ENCODE data around the gene LY86.

LY86 gene

DNA sequence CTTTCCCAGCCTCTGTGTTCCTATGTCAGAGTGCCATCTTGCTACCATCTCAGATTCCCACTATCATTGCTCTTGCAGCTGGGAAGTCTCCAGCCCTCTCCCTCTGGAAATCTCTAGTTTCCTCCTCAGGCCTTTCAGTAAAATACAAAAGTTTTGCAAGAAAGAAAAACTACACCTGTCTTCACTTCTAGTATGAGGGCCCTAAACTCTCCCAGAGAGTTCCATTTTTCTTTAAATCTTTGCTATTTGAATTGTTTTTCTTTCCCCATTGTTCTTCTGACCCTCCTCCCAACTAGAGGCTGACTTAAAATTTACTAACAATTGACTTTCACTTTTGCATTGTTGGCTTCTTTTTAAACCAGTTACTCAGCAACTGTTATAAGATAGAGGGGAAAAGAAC, 62.8 kb downstream of the LY86 start:
- no peak overlapping the region for H3K4me3 ChIP-seq (ENCODE audit: low read depth, low read length)
- no peaks in the 10 kb centered on the region for H3K36me3 ChIP-seq (ENCODE audit: control insufficient read depth, insufficient read depth, low read length)
- peaks cover 3% of the 10 kb centered on the region for H3K27me3 ChIP-seq (ENCODE audit: control insufficient read depth, insufficient read depth, low read length)
- no peaks in the 10 kb centered on the region for H3K4me1 ChIP-seq (ENCODE audit: control insufficient read depth, insufficient read depth, low read length)
- no peaks in the 10 kb centered on the region for H3K9me3 ChIP-seq (ENCODE audit: control insufficient read depth, insufficient read depth, low read length)
- no peak overlapping the region for H3K9ac ChIP-seq (ENCODE audit: low read depth, low read length)

- no peaks in the 10 kb centered on the region for H3K9me3 ChIP-seq (ENCODE audit: control insufficient read depth, insufficient read depth, low read length)
- H3K27me3 ChIP-seq (ENCODE audit: control insufficient read depth, insufficient read depth, low read length) = peaks cover 3% of the 10 kb centered on the region
- H3K36me3 ChIP-seq (ENCODE audit: control insufficient read depth, insufficient read depth, low read length) = no peaks in the 10 kb centered on the region
- no peaks in the 10 kb centered on the region for H3K4me1 ChIP-seq (ENCODE audit: control insufficient read depth, insufficient read depth, low read length)
- H3K4me3 ChIP-seq (ENCODE audit: low read depth, low read length) = no peak overlapping the region
- no peak overlapping the region for H3K9ac ChIP-seq (ENCODE audit: low read depth, low read length)
These were observed 64.4 kb downstream of the LY86 start for GRCh38 chr6:6652932-6653331.

GRCh38 chr6:6654599-6655575, 66.4 kb downstream of the LY86 start:
- Histone ChIP-seq H3K27me3 (ENCODE audit: control insufficient read depth, insufficient read depth, low read length) (peaks cover 3% of the 10 kb centered on the region), H3K4me3 (ENCODE audit: low read depth, low read length) (no peak overlapping the region), H3K9ac (ENCODE audit: low read depth, low read length) (no peak overlapping the region), H3K36me3 (ENCODE audit: control insufficient read depth, insufficient read depth, low read length) (no peaks in the 10 kb centered on the region), H3K9me3 (ENCODE audit: control insufficient read depth, insufficient read depth, low read length) (no peaks in the 10 kb centered on the region), H3K4me1 (ENCODE audit: control insufficient read depth, insufficient read depth, low read length) (no peaks in the 10 kb centered on the region)

GRCh38 chr6:6655805-6656251, 67.3 kb downstream of the LY86 start:
- H3K9me3 ChIP-seq (ENCODE audit: control insufficient read depth, insufficient read depth, low read length) = no peaks in the 10 kb centered on the region
- H3K36me3 ChIP-seq (ENCODE audit: control insufficient read depth, insufficient read depth, low read length) = no peaks in the 10 kb centered on the region
- H3K9ac ChIP-seq (ENCODE audit: low read depth, low read length) = no peak overlapping the region
- H3K4me1 ChIP-seq (ENCODE audit: control insufficient read depth, insufficient read depth, low read length) = no peaks in the 10 kb centered on the region
- no peak overlapping the region for H3K4me3 ChIP-seq (ENCODE audit: low read depth, low read length)
- H3K27me3 ChIP-seq (ENCODE audit: control insufficient read depth, insufficient read depth, low read length) = peaks cover 3% of the 10 kb centered on the region

DNA sequence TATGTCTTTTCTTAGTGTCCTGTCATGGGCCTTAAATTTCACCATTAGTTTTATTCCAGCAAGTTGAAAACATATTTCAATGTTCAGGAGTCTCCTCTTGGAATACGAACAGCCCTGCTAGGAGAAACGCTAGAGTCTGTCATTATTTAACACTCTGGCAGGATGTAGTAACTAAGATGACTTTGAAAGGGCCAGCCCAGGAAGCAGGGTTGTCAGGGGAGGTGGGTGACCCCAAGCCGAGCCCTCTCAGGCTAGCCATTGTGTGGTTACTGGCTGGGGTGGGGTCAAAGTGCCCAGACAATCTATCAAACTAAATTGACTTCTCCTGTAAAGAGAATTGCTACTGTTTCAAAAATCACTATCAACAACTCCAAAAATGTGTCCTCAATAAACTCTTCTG, 67.8 kb downstream of the LY86 start:
- Histone ChIP-seq H3K9me3 (ENCODE audit: control insufficient read depth, insufficient read depth, low read length) (no peaks in the 10 kb centered on the region), H3K9ac (ENCODE audit: low read depth, low read length) (no peak overlapping the region), H3K4me3 (ENCODE audit: low read depth, low read length) (no peak overlapping the region), H3K27me3 (ENCODE audit: control insufficient read depth, insufficient read depth, low read length) (peaks cover 3% of the 10 kb centered on the region), H3K36me3 (ENCODE audit: control insufficient read depth, insufficient read depth, low read length) (no peaks in the 10 kb centered on the region), H3K4me1 (ENCODE audit: control insufficient read depth, insufficient read depth, low read length) (no peaks in the 10 kb centered on the region)

- Histone ChIP-seq H3K36me3 (ENCODE audit: control insufficient read depth, insufficient read depth, low read length) (no peaks in the 10 kb centered on the region), H3K4me1 (ENCODE audit: control insufficient read depth, insufficient read depth, low read length) (no peaks in the 10 kb centered on the region), H3K27me3 (ENCODE audit: control insufficient read depth, insufficient read depth, low read length) (peaks cover 3% of the 10 kb centered on the region), H3K9ac (ENCODE audit: low read depth, low read length) (no peak overlapping the region), H3K9me3 (ENCODE audit: control insufficient read depth, insufficient read depth, low read length) (no peaks in the 10 kb centered on the region), H3K4me3 (ENCODE audit: low read depth, low read length) (no peak overlapping the region)
These were observed 68.7 kb downstream of the LY86 start for GRCh38 chr6:6657085-6657819.

GRCh38 chr6:6657820-6658217, 69.3 kb downstream of the LY86 start:
- no peak overlapping the region for H3K4me3 ChIP-seq (ENCODE audit: low read depth, low read length)
- no peaks in the 10 kb centered on the region for H3K36me3 ChIP-seq (ENCODE audit: control insufficient read depth, insufficient read depth, low read length)
- no peak overlapping the region for H3K9ac ChIP-seq (ENCODE audit: low read depth, low read length)
- H3K4me1 ChIP-seq (ENCODE audit: control insufficient read depth, insufficient read depth, low read length) = no peaks in the 10 kb centered on the region
- H3K9me3 ChIP-seq (ENCODE audit: control insufficient read depth, insufficient read depth, low read length) = no peaks in the 10 kb centered on the region
- H3K27me3 ChIP-seq (ENCODE audit: control insufficient read depth, insufficient read depth, low read length) = peaks cover 3% of the 10 kb centered on the region

- Histone ChIP-seq H3K4me1 (ENCODE audit: control insufficient read depth, insufficient read depth, low read length) (no peaks in the 10 kb centered on the region), H3K27me3 (ENCODE audit: control insufficient read depth, insufficient read depth, low read length) (peaks cover under 1% of the 10 kb centered on the region), H3K9me3 (ENCODE audit: control insufficient read depth, insufficient read depth, low read length) (no peaks in the 10 kb centered on the region), H3K36me3 (ENCODE audit: control insufficient read depth, insufficient read depth, low read length) (no peaks in the 10 kb centered on the region), H3K4me3 (ENCODE audit: low read depth, low read length) (no peak overlapping the region), H3K9ac (ENCODE audit: low read depth, low read length) (no peak overlapping the region)
These were observed 71.2 kb downstream of the LY86 start for GRCh38 chr6:6659600-6660327.

GRCh38 chr6:6660339-6661045, 72.0 kb downstream of the LY86 start:
- no peaks in the 10 kb centered on the region for H3K4me1 ChIP-seq (ENCODE audit: control insufficient read depth, insufficient read depth, low read length)

DNA sequence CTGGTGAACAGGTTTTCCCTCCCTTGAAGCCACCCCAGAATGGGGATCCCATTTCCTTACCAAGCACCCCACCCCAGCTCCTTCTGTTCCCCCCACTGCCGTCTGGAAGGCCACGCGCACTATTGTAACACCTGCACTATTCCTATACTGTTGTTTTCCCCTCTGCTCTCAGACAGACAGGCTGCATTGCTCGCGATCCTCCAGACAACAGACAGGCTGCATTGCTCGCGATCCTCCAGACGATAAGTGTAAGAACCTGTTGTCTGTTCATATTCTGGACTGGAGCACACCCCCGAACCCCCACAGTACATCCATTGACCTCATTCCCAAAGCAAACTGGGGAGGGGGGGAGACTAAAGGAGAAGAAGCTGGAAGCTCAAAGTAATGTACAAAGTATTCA, 72.7 kb downstream of the LY86 start:
- Histone ChIP-seq H3K9ac (ENCODE audit: low read depth, low read length) (no peak overlapping the region), H3K27me3 (ENCODE audit: control insufficient read depth, insufficient read depth, low read length) (peaks cover 2% of the 10 kb centered on the region)

More at GRCh38 chr6:6660339-6661045, 72.0 kb downstream of the LY86 start:
- Histone ChIP-seq H3K9ac (ENCODE audit: low read depth, low read length) (no peak overlapping the region), H3K27me3 (ENCODE audit: control insufficient read depth, insufficient read depth, low read length) (no peaks in the 10 kb centered on the region), H3K9me3 (ENCODE audit: control insufficient read depth, insufficient read depth, low read length) (no peaks in the 10 kb centered on the region), H3K4me3 (ENCODE audit: low read depth, low read length) (no peak overlapping the region), H3K36me3 (ENCODE audit: control insufficient read depth, insufficient read depth, low read length) (no peaks in the 10 kb centered on the region)

GRCh38 chr6:6661684-6662083, 73.2 kb downstream of the LY86 start:
- Histone ChIP-seq H3K4me1 (ENCODE audit: control insufficient read depth, insufficient read depth, low read length) (no peaks in the 10 kb centered on the region), H3K27me3 (ENCODE audit: control insufficient read depth, insufficient read depth, low read length) (peaks cover 2% of the 10 kb centered on the region), H3K4me3 (ENCODE audit: low read depth, low read length) (no peak overlapping the region), H3K9ac (ENCODE audit: low read depth, low read length) (no peak overlapping the region), H3K9me3 (ENCODE audit: control insufficient read depth, insufficient read depth, low read length) (no peaks in the 10 kb centered on the region), H3K36me3 (ENCODE audit: control insufficient read depth, insufficient read depth, low read length) (no peaks in the 10 kb centered on the region)

More for the DNA sequence above, 72.7 kb downstream of the LY86 start:
- H3K4me1 ChIP-seq (ENCODE audit: control insufficient read depth, insufficient read depth, low read length) = no peaks in the 10 kb centered on the region
- H3K9me3 ChIP-seq (ENCODE audit: control insufficient read depth, insufficient read depth, low read length) = no peaks in the 10 kb centered on the region
- no peak overlapping the region for H3K4me3 ChIP-seq (ENCODE audit: low read depth, low read length)
- no peaks in the 10 kb centered on the region for H3K36me3 ChIP-seq (ENCODE audit: control insufficient read depth, insufficient read depth, low read length)
